Coronary artery (tissue), 2 donors: ENCODE measurements around the gene AOC3.
"Not testable (repeated sequence)": the region's sequence is repeated elsewhere in the genome, so short reads cannot be mapped to it uniquely, and the experiment has no call there.

Experiments
- DNase-seq: peaks from one replicate; pipeline ENCODE4 v3.0.0-alpha.2; 2017; ENCODE audit warnings: low spot score
- H3K27ac ChIP-seq, 2 donors: fragments of 200-600 bp; sonication (generic); one replicate each; pipeline ENCODE4 v1.5.1; 2016 to 2019
- H3K4me3 ChIP-seq: fragments of 200-600 bp; sonication (generic); 2 replicates; pipeline ENCODE4 v1.5.1; 2016; ENCODE audit warnings: mild to moderate bottlenecking, moderate library complexity
- CTCF ChIP-seq: fragments of 200-600 bp; sonication (generic); IDR thresholded peaks from one replicate; pipeline ENCODE4 v1.5.1; 2019; ENCODE audit warnings: antibody characterized with exemption

AOC3 gene

GRCh38 chr17:42849451-42850181 is 1.4 kb upstream of the AOC3 start:
- DNase-seq = peak; percentile 74
- Histone ChIP-seq H3K4me3 (peak overlapping the region; percentile 28), H3K27ac (peak overlapping the region in 1 of 2 donors; percentile 38)
- no peak for TF ChIP-seq CTCF

GRCh38 chr17:42851371-42852240 is 607 bp downstream of the AOC3 start:
- not testable (repeated sequence) for DNase-seq
- H3K4me3 ChIP-seq = peak overlapping the region; percentile 72
- peak overlapping the region; percentile 92 to 96 for H3K27ac ChIP-seq

- Histone ChIP-seq H3K4me3 (peak overlapping the region; percentile 72), H3K27ac (peak overlapping the region; percentile 92 to 96)
- TF ChIP-seq CTCF = no peak
- DNase-seq = peak; percentile 85
Observed at GRCh38 chr17:42852351-42852750, 1.4 kb downstream of the AOC3 start.

GRCh38 chr17:42853004-42853403 is 2.0 kb downstream of the AOC3 start:
- peak; percentile 87 for DNase-seq
- H3K4me3 ChIP-seq = peak overlapping the region; percentile 72
- no peak for TF ChIP-seq CTCF
- peak overlapping the region; percentile 92 to 96 for H3K27ac ChIP-seq

GRCh38 chr17:42853597-42853967 is 2.6 kb downstream of the AOC3 start:
- peak overlapping the region; percentile 92 to 96 for H3K27ac ChIP-seq

GRCh38 chr17:42853968-42854790 is 3.2 kb downstream of the AOC3 start:
- H3K4me3 ChIP-seq = peak overlapping the region; percentile 72
- no peak for TF ChIP-seq CTCF
- DNase-seq = no peak
- peak overlapping the region; percentile 92 to 96 for H3K27ac ChIP-seq

More at GRCh38 chr17:42853597-42853967, 2.6 kb downstream of the AOC3 start:
- DNase-seq = no peak
- peak overlapping the region; percentile 72 for H3K4me3 ChIP-seq
- TF ChIP-seq CTCF = no peak
